Osteocyte (in vitro differentiated cells): Measurements from ENCODE around the gene PIK3R2. TPM values are rescaled to one million over a fixed set of nuclear protein-coding genes. Genes with fewer than 3 reads are reported as not detected.
A peak's percentile ranks its signal among the peaks of the same experiment; 100 is the strongest.

Experiments used
- DNase-seq: peaks from one replicate; pipeline ENCODE4 v3.0.0; 2021; ENCODE audit warnings: mixed read lengths; ENCODE audit not compliant: unreplicated experiment; ENCODE audit errors: extremely low spot score
- H3K27ac Mint-ChIP-seq: one replicate; pipeline ENCODE4 v1.8.0; 2021; ENCODE audit warnings: mild to moderate bottlenecking, mixed read lengths; ENCODE audit not compliant: unreplicated experiment
- H3K27me3 Mint-ChIP-seq: one replicate; pipeline ENCODE4 v1.8.0; 2021; ENCODE audit warnings: mixed read lengths; ENCODE audit not compliant: unreplicated experiment
- H3K36me3 Mint-ChIP-seq: one replicate; pipeline ENCODE4 v1.8.0; 2021; ENCODE audit warnings: mixed read lengths; ENCODE audit not compliant: unreplicated experiment
- H3K4me1 Mint-ChIP-seq: one replicate; pipeline ENCODE4 v1.8.0; 2021; ENCODE audit warnings: mixed read lengths; ENCODE audit not compliant: unreplicated experiment
- H3K4me3 Mint-ChIP-seq: one replicate; pipeline ENCODE4 v1.8.0; 2021; ENCODE audit warnings: mild to moderate bottlenecking, moderate library complexity, mixed read lengths; ENCODE audit not compliant: unreplicated experiment
- H3K9me3 Mint-ChIP-seq: one replicate; pipeline ENCODE4 v1.8.0; 2021; ENCODE audit warnings: mixed read lengths; ENCODE audit not compliant: unreplicated experiment
- total RNA-seq: library from RNA; stranded (reverse); gene quantifications from 2 replicates; pipeline ENCODE4 v1.2.1, GENCODE V29; 2021
- TF ChIP-seq, protein P1 (sequence below): fragments of 200-600 bp; sonication (generic); IDR thresholded peaks from 2 replicates; pipeline ENCODE4 v1.5.0; 2021; ENCODE audit warnings: antibody characterized with exemption, mild to moderate bottlenecking, moderate library complexity

PIK3R2 gene
- total RNA-seq, 1 donor from 2014 or later = 68.1 TPM

DNA sequence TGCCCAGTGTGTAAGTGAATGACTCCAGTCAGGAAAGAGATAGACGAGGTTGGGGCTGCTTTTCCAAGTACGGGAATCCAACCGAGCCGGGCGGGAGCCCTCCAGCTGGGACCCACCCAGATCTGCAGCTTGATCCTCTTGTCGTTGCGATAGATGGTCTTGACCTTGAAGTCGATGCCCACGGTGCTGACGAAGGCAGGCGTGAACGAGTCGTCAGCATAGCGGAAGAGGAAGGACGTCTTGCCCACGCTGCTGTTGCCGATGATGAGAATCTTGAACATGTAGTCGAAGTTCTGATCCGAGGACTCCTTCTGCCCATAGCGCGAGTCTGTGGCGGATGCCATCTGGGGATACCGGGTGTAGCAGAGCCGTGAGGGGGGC lies 49.4 kb downstream of the PIK3R2 start:
- TF ChIP-seq, protein P1, sequence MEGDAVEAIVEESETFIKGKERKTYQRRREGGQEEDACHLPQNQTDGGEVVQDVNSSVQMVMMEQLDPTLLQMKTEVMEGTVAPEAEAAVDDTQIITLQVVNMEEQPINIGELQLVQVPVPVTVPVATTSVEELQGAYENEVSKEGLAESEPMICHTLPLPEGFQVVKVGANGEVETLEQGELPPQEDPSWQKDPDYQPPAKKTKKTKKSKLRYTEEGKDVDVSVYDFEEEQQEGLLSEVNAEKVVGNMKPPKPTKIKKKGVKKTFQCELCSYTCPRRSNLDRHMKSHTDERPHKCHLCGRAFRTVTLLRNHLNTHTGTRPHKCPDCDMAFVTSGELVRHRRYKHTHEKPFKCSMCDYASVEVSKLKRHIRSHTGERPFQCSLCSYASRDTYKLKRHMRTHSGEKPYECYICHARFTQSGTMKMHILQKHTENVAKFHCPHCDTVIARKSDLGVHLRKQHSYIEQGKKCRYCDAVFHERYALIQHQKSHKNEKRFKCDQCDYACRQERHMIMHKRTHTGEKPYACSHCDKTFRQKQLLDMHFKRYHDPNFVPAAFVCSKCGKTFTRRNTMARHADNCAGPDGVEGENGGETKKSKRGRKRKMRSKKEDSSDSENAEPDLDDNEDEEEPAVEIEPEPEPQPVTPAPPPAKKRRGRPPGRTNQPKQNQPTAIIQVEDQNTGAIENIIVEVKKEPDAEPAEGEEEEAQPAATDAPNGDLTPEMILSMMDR = no peak
- DNase-seq = no peak
- Mint-ChIP-seq H3K4me1 (peaks cover 24% of the 10 kb centered on the region), H3K27ac (no peak overlapping the region), H3K4me3 (peak overlapping the region; percentile 57), H3K36me3 (peaks cover 4% of the 10 kb centered on the region), H3K9me3 (no peaks in the 10 kb centered on the region), H3K27me3 (no peaks in the 10 kb centered on the region)

DNA sequence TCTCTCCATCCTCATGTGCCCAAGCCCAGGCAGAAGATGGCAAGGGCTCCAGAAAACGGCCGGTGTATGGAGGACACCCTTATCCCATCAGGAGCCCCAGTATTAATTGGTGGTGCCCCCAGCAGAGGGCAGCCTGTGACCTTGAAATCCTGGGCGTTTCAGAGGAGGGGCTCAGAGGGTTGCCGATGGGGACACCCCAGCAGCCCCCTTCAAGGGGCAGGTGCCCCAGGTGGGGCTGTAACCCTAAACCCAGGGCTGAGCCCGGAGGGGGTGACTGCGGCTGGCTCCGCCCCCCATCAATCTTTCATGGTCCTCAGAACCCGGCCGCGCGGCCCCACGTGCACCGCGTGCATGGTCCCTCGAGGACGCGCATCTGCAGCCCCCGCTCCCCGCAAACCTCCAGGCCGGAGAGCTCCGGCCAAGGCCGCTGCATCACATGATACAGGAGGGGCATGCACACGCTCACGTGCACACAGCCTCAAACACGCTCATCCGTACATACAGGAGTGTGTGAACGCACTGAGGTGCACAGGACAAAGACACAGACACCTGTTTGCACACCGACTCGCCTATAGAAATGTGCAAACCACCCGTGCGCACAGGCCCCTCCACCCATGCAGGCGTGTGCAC lies 49.9 kb downstream of the PIK3R2 start:
- TF ChIP-seq, protein P1 = peak; percentile 25
- peaks cover 24% of the 10 kb centered on the region for H3K4me1 Mint-ChIP-seq
- peak overlapping the region; percentile 86 for H3K4me3 Mint-ChIP-seq
- H3K27ac Mint-ChIP-seq = no peak overlapping the region
- no peak for DNase-seq
- H3K36me3 Mint-ChIP-seq = peaks cover 4% of the 10 kb centered on the region
- H3K27me3 Mint-ChIP-seq = no peaks in the 10 kb centered on the region
- no peaks in the 10 kb centered on the region for H3K9me3 Mint-ChIP-seq

DNA sequence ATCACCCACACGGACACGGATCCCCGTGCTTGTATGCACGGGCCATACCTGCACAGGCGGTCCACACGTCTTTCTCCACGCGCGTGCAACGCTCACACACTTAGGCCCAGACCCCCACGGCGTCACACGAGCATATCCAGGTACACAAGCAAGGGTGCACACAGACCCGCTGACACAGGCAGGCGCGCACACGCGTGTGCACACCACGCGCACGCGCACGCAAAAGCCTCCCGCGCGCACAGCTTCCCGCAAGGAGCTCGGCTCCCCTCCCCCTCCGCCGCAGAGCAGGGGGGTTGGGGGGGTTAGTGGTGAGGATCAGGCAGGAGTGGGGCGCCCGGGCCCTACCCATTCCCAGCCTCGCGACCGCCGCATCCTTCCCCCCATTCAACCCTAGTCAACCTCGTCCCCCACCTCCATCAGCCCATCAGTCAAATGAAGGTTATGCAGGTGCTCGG lies 50.5 kb downstream of the PIK3R2 start:
- H3K27ac Mint-ChIP-seq = no peak overlapping the region
- no peaks in the 10 kb centered on the region for H3K9me3 Mint-ChIP-seq
- peak overlapping the region; percentile 86 for H3K4me3 Mint-ChIP-seq
- no peaks in the 10 kb centered on the region for H3K27me3 Mint-ChIP-seq
- H3K36me3 Mint-ChIP-seq = peaks cover 3% of the 10 kb centered on the region
- TF ChIP-seq, protein P1 = no peak
- peaks cover 27% of the 10 kb centered on the region for H3K4me1 Mint-ChIP-seq
- DNase-seq = no peak

DNA sequence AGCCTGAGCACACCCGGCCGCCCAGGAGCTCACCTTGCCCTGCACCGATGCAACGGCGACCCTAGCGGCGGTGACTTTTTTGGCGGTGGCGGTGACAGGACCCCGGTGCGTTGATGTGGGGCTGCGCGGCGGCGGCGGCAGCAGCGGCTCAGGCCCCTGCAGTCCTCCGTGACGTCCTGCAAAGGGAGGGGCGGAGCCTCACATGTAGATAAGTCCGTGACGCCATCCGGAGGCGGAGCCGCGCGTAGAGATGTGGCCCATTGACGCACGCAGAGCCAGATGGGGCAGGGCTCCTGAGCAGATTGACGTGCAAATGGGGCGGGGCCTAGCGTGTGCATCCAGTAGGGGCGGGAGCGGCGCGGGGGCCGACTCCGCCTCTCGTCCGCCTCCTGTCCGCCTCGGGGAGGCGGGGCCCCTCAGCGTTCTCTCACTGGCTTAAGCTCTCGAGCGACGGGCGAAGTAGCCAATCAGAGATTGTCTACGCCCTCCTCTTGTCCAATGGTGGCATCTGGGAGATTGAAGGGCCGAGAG lies 51.0 kb downstream of the PIK3R2 start, which contains the start of gene RAB3A:
Gene RAB3A, minus strand, starts transcription at position 180 of the 531 bp plus-strand sequence. CDS start 1,302 bp downstream, outside the sequence.
- H3K27ac Mint-ChIP-seq = peak within 1 kb of the TSS; percentile 97
- H3K4me3 Mint-ChIP-seq = peak within 1 kb of the TSS; percentile 86
- H3K27me3 Mint-ChIP-seq = no peaks in the 10 kb centered on the region
- H3K4me1 Mint-ChIP-seq = peaks cover 27% of the 10 kb centered on the region
- H3K36me3 Mint-ChIP-seq = peaks cover 3% of the 10 kb centered on the region
- no peaks in the 10 kb centered on the region for H3K9me3 Mint-ChIP-seq
- DNase-seq = peak; percentile 100
- TF ChIP-seq, protein P1 = no peak

DNA sequence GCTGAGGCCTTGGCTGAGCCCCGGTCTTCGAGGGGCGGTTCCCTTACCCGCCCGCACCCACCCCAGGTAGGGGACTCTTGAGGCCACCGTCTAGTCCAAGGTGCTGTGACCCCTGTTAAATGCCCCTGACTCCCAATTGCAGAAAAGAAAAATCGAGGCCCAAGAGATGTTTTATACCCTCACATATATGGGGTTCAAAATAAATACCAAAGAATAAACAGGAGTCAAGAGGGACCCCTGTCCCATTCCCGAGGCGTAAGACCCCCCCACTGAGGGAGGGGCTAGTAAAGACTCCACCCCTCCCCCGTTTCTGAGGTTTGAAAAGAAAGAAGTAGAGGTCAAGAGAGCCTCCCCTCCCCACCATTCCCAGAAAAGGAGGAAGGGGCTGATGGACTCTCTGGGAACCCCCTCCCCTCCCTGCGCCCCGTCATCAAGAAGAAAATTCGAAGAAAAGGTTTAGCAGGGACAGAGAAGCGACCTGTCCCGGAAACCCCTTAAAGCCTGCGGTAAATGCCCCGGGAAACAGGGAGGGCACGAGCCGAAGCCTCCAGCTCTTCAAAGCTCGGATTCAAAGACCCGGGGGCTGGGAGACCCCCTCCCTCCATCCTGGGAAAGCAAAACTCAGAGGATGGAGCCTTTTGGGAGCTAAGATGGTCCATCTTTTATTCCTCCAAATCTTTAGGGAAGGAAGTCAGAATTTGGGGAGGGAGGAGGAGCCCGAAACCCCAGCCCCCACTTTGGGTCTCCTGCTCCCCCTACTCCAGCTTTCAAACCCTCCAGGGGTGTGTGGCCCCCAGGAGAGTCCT lies 51.6 kb downstream of the PIK3R2 start:
- TF ChIP-seq, protein P1 = no peak
- DNase-seq = no peak
- Mint-ChIP-seq H3K9me3 (no peaks in the 10 kb centered on the region), H3K4me1 (peaks cover 27% of the 10 kb centered on the region), H3K4me3 (peak overlapping the region; percentile 86), H3K27ac (peak overlapping the region; percentile 97), H3K36me3 (no peaks in the 10 kb centered on the region), H3K27me3 (no peaks in the 10 kb centered on the region)
